Lower lobe of right lung (tissue), 2 donors: ENCODE results near the gene OR6B1. TPM values are rescaled to one million over a fixed set of nuclear protein-coding genes. Genes with fewer than 3 reads are reported as not detected.

Source experiments
- ATAC-seq, 2 donors: fragments of 200-7000 bp; cut with Tn5 transposase; one replicate each; pipeline ENCODE4 v1.9.1; 2020 to 2022; ENCODE audit warnings: mild to moderate bottlenecking in 2 of 2, moderate library complexity in 2 of 2
- DNase-seq: peaks from one replicate; pipeline ENCODE4 v3.0.0-alpha.2; 2020
- H3K27ac ChIP-seq: fragments of 200-600 bp; one replicate; pipeline ENCODE4 v1.8.0; 2022
- H3K27me3 ChIP-seq: fragments of 200-600 bp; one replicate; pipeline ENCODE4 v1.8.0; 2022; ENCODE audit warnings: low read depth
- H3K36me3 ChIP-seq: fragments of 200-600 bp; one replicate; pipeline ENCODE4 v1.8.0; 2022; ENCODE audit warnings: mild to moderate bottlenecking
- H3K4me1 ChIP-seq: fragments of 200-600 bp; one replicate; pipeline ENCODE4 v1.8.0; 2022
- H3K4me3 ChIP-seq: fragments of 200-600 bp; one replicate; pipeline ENCODE4 v1.8.0; 2022; ENCODE audit warnings: mild to moderate bottlenecking
- H3K9me3 ChIP-seq: fragments of 200-600 bp; one replicate; pipeline ENCODE4 v1.8.0; 2022
- intact Hi-C: fragments of 100-400 bp; cut with DNase I; formaldehyde crosslinking; loops from one replicate; pipeline ENCODE4 v1.11.0; 2022
- total RNA-seq: library from RNA; stranded (reverse); fragmentation: NEBNext Ultra II Directional; extraction: Animal tissue kit (Norgen Biotek cat#: 25700); gene quantifications from one replicate; pipeline ENCODE4 v1.2.1, GENCODE V29; 2021
- TF ChIP-seq, protein P1 (sequence below): fragments of 200-600 bp; IDR thresholded peaks from one replicate; pipeline ENCODE4 v1.8.0; 2022; ENCODE audit warnings: antibody characterized with exemption, mild to moderate bottlenecking
- donor health status: DM: no; HTN: yes; CAD: no; lungs with severe emphysema.

Gene OR6B1
- total RNA-seq, 1 donor from 2014 or later: not detected

DNA sequence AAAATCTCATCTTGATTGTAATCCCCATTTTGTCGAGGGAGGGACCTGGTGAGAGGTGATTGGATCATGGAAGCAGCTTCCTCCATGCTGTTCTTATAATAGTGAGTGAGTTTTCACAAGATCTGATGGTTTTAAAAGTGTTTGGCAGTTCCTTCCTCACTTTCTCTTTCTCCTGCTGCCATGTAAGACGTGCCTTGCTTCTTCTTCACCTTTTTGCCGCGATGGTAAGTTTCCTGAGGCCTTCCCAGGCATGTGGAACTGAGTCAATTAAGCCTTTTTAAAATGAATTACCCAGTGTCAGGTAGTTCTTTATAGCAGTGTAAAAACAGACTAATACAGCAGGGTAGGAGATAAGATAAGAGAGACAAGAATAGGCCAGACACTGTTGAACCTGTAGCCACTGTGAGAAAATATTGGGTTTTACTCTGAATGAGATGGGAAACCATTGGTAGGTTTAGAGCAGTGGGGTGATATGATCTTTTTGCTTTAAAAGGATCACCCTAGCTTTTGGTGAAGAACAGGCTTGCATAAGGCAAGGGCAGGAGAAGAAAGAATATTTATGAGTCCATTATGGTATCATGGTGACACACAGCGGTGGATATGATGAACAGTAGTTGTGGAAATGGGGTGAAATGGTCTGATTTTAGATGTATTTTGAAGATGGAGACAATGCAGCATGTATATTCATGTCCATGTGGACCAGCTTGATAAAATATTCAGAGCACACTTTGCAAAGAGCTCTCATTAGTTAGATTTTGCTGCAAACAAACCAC is 11.5 kb downstream of the OR6B1 start:
- no peaks in the 10 kb centered on the region for H3K4me1 ChIP-seq
- TF ChIP-seq, protein P1, sequence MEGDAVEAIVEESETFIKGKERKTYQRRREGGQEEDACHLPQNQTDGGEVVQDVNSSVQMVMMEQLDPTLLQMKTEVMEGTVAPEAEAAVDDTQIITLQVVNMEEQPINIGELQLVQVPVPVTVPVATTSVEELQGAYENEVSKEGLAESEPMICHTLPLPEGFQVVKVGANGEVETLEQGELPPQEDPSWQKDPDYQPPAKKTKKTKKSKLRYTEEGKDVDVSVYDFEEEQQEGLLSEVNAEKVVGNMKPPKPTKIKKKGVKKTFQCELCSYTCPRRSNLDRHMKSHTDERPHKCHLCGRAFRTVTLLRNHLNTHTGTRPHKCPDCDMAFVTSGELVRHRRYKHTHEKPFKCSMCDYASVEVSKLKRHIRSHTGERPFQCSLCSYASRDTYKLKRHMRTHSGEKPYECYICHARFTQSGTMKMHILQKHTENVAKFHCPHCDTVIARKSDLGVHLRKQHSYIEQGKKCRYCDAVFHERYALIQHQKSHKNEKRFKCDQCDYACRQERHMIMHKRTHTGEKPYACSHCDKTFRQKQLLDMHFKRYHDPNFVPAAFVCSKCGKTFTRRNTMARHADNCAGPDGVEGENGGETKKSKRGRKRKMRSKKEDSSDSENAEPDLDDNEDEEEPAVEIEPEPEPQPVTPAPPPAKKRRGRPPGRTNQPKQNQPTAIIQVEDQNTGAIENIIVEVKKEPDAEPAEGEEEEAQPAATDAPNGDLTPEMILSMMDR: no peak
- H3K4me3 ChIP-seq: no peak overlapping the region
- H3K27ac ChIP-seq: no peak overlapping the region
- intact Hi-C loops: no loop called here
- H3K27me3 ChIP-seq: no peaks in the 10 kb centered on the region
- ATAC-seq: no peak
- no peaks in the 10 kb centered on the region for H3K36me3 ChIP-seq
- DNase-seq: no peak
- H3K9me3 ChIP-seq: no peaks in the 10 kb centered on the region

DNA sequence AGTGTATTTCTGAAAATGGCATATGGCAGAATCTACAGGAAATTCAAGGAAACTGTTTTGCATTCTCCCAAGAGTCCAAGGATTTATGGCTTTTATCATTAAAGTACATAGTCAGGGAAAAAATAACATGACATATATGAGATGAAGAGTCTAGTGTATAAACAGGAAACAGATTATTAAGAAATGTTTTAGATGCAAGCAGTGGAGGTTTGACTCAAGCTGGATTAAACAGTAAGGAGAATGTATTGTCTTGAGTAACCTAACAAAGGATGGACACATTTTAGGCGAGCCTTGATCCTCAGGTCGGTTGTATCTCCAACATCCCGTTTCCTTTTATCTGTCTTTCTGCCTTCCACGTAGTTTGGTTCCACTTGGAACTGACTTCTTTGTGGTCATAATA is 17.9 kb downstream of the OR6B1 start:
- intact Hi-C loops: no loop called here
- ATAC-seq (no peak), DNase-seq (no peak)
- no peaks in the 10 kb centered on the region for H3K4me1 ChIP-seq
- TF ChIP-seq, protein P1: no peak
- no peak overlapping the region for H3K4me3 ChIP-seq
- no peaks in the 10 kb centered on the region for H3K36me3 ChIP-seq
- no peaks in the 10 kb centered on the region for H3K9me3 ChIP-seq
- no peak overlapping the region for H3K27ac ChIP-seq
- no peaks in the 10 kb centered on the region for H3K27me3 ChIP-seq

DNA sequence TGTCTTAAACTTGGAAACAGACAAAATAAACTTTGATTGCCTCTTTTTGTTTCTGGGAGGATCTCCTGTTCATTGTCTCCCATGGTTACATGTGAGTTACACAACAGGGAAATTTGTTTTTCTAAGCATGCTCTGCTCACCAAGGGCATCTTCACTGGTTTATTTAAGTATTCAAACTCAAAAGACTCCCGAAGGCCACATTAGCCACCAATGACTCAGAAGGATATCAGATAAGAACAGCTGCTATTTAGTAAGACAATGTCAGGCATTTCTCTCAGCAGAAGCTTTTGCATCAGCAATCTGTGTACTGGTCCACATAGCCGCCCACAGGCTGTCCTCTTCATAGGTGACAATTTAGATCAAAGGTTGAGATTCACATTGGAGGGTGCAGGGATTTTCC is 19.3 kb downstream of the OR6B1 start:
- no peak for DNase-seq

DNA sequence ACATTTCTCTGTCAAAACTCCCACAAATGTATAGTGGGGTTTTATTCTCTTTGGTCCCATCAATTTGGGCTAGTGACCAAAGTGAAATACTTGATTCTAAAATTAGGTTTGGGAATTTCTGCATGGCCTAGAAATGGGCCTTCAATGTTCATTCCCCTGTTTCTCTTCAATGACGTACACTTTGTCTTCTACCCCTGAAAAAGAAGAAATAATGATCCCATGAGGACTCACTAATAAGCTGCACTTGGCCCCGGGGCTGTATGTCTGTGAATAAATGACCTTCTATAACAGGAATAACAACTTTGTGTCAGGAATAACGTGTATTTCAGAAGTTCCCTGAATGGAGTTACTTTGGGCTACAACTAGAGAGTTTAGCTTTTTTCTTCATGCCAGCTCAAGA is 20.2 kb downstream of the OR6B1 start:
- ATAC-seq (no peak), DNase-seq (no peak)
- Histone ChIP-seq H3K4me1 (no peaks in the 10 kb centered on the region), H3K27me3 (no peaks in the 10 kb centered on the region), H3K9me3 (no peaks in the 10 kb centered on the region), H3K36me3 (no peaks in the 10 kb centered on the region), H3K4me3 (no peak overlapping the region), H3K27ac (no peak overlapping the region)
- TF ChIP-seq, protein P1: no peak
- intact Hi-C loops: no loop called here

More for the DNA sequence above, 19.3 kb downstream of the OR6B1 start:
- no peaks in the 10 kb centered on the region for H3K27me3 ChIP-seq
- TF ChIP-seq, protein P1: no peak
- H3K9me3 ChIP-seq: no peaks in the 10 kb centered on the region
- no peak overlapping the region for H3K4me3 ChIP-seq
- no peak overlapping the region for H3K27ac ChIP-seq
- peak; percentile 23 to 41 for ATAC-seq
- no peaks in the 10 kb centered on the region for H3K4me1 ChIP-seq
- H3K36me3 ChIP-seq: no peaks in the 10 kb centered on the region
- intact Hi-C loops: no loop called here

DNA sequence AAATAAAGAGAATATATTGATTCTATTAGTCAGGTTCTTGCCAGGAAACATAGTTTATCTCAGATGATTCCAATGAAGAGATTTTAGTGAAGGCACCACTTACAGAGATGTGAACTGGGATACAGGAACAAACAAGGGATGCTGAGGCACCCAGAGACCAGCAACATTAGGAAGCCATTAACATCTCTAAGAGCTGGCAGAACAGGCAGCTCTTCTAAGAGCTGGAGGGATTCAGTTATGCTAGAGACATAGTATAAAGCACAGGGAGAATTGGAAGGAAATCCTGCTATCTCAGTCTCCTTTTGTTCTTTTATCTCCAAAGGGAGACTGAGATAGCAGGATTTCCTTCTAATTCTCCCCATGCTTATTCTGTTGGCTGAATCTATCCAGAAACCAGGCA is 22.0 kb downstream of the OR6B1 start:
- no peak overlapping the region for H3K4me3 ChIP-seq
- intact Hi-C loops: no loop called here
- TF ChIP-seq, protein P1: no peak
- H3K27me3 ChIP-seq: no peaks in the 10 kb centered on the region
- H3K9me3 ChIP-seq: no peaks in the 10 kb centered on the region
- DNase-seq (no peak), ATAC-seq (no peak)
- no peaks in the 10 kb centered on the region for H3K4me1 ChIP-seq
- H3K27ac ChIP-seq: no peak overlapping the region
- no peaks in the 10 kb centered on the region for H3K36me3 ChIP-seq
